22Rv1 (cell line): ENCODE measurements around the gene MLLT1.

Experiments
- H3K27ac ChIP-seq: fragments of 450-650 bp; 2 replicates; pipeline ENCODE4 v1.5.1; 2017
- CTCF ChIP-seq: fragments of 450-650 bp; IDR thresholded peaks from 2 replicates; pipeline ENCODE4 v1.5.1; 2017; ENCODE audit warnings: mild to moderate bottlenecking
- ZFX ChIP-seq: fragments of 450-650 bp; IDR thresholded peaks from 2 replicates; pipeline ENCODE4 v1.6.1; 2017; ENCODE audit warnings: antibody characterized with exemption, borderline replicate concordance

Gene MLLT1

GRCh38 chr19:6246174-6247006 is 33.4 kb downstream of the MLLT1 start:
- TF ChIP-seq ZFX (no peak), CTCF (no peak)
- no peak overlapping the region for H3K27ac ChIP-seq

- TF ChIP-seq ZFX, result no peak
- TF ChIP-seq CTCF, result no peak
- peak overlapping the region; percentile 13; the same call in 1 of the 2 replicates for H3K27ac ChIP-seq
Measured at GRCh38 chr19:6242677-6243076, 37.1 kb downstream of the MLLT1 start.

- TF ChIP-seq ZFX, result no peak
- TF ChIP-seq CTCF, result no peak
- no peak overlapping the region for H3K27ac ChIP-seq
Measured at GRCh38 chr19:6241680-6242377, 37.9 kb downstream of the MLLT1 start.

GRCh38 chr19:6241056-6241455 is 38.7 kb downstream of the MLLT1 start:
- TF ChIP-seq CTCF (no peak), ZFX (no peak)
- H3K27ac ChIP-seq, result no peak overlapping the region

GRCh38 chr19:6239871-6240676 is 39.7 kb downstream of the MLLT1 start:
- peak overlapping the region; percentile 91 for H3K27ac ChIP-seq
- TF ChIP-seq CTCF, result no peak
- TF ChIP-seq ZFX, result no peak

GRCh38 chr19:6239401-6239844 is 40.4 kb downstream of the MLLT1 start:
- H3K27ac ChIP-seq, result peak overlapping the region; percentile 91
- TF ChIP-seq ZFX (no peak), CTCF (no peak)
